ENCODE measurements around the gene APOA1. TPM values are rescaled to one million over a fixed set of nuclear protein-coding genes. Genes with fewer than 3 reads are reported as not detected.
"Not testable (repeated sequence)": the region's sequence is repeated elsewhere in the genome, so short reads cannot be mapped to it uniquely, and the experiment has no call there.

The APOA1 gene
- total RNA-seq, 2 donors from 2014 or later = 91.8 to 120 TPM

GRCh38 chr11:116804001-116804400 is 33.4 kb downstream of the APOA1 start:
- TF ChIP-seq, protein P1, sequence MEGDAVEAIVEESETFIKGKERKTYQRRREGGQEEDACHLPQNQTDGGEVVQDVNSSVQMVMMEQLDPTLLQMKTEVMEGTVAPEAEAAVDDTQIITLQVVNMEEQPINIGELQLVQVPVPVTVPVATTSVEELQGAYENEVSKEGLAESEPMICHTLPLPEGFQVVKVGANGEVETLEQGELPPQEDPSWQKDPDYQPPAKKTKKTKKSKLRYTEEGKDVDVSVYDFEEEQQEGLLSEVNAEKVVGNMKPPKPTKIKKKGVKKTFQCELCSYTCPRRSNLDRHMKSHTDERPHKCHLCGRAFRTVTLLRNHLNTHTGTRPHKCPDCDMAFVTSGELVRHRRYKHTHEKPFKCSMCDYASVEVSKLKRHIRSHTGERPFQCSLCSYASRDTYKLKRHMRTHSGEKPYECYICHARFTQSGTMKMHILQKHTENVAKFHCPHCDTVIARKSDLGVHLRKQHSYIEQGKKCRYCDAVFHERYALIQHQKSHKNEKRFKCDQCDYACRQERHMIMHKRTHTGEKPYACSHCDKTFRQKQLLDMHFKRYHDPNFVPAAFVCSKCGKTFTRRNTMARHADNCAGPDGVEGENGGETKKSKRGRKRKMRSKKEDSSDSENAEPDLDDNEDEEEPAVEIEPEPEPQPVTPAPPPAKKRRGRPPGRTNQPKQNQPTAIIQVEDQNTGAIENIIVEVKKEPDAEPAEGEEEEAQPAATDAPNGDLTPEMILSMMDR (conservative IDR thresholded peaks at IDR 0.05) = no peak
- Histone ChIP-seq H3K9me3 (ENCODE audit: control insufficient read depth, low read length) (no peaks in the 10 kb centered on the region), H3K27me3 (ENCODE audit: control insufficient read depth, insufficient read depth, low read length, poor library complexity, severe bottlenecking) (no peaks in the 10 kb centered on the region), H3K9ac (ENCODE audit: extremely low read depth, low read length, poor library complexity, severe bottlenecking) (no peak overlapping the region), H3K36me3 (ENCODE audit: control insufficient read depth, insufficient read depth, low read length) (no peaks in the 10 kb centered on the region), H3K4me3 (ENCODE audit: low read length) (no peak overlapping the region), H3K27ac (ENCODE audit: low read depth, low read length) (no peak overlapping the region), H3K4me1 (ENCODE audit: control insufficient read depth, insufficient read depth, low read length) (peaks cover 5% of the 10 kb centered on the region)
- no peak for DNase-seq
- Mint-ChIP-seq H3K27me3 (ENCODE audit: insufficient read depth) (peaks cover 11% of the 10 kb centered on the region), H3K27ac (no peak overlapping the region), H3K36me3 (ENCODE audit: low read depth) (no peaks in the 10 kb centered on the region), H3K9me3 (no peaks in the 10 kb centered on the region), H3K4me1 (peaks cover 15% of the 10 kb centered on the region), H3K4me3 (no peak overlapping the region)
- 89 to 93% methylated on average over 3 of the region's 3 CpGs for WGBS, 2 experiments (ENCODE audit: insufficient coverage in 1 of 2, insufficient read length in 1 of 2)

- H3K27ac ChIP-seq (ENCODE audit: low read depth, low read length); H3K4me1 Mint-ChIP-seq; H3K9me3 ChIP-seq (ENCODE audit: control insufficient read depth, low read length); H3K27ac Mint-ChIP-seq; H3K4me3 Mint-ChIP-seq; H3K36me3 Mint-ChIP-seq (ENCODE audit: low read depth); H3K4me3 ChIP-seq (ENCODE audit: low read length); H3K27me3 ChIP-seq (ENCODE audit: control insufficient read depth, insufficient read depth, low read length, poor library complexity, severe bottlenecking); DNase-seq; H3K9ac ChIP-seq (ENCODE audit: extremely low read depth, low read length, poor library complexity, severe bottlenecking); H3K9me3 Mint-ChIP-seq; H3K36me3 ChIP-seq (ENCODE audit: control insufficient read depth, insufficient read depth, low read length); H3K4me1 ChIP-seq (ENCODE audit: control insufficient read depth, insufficient read depth, low read length): not testable (repeated sequence)
- H3K27me3 Mint-ChIP-seq (ENCODE audit: insufficient read depth) = peaks cover 11% of the 10 kb centered on the region
These were observed 35.8 kb downstream of the APOA1 start for GRCh38 chr11:116801662-116802061.

DNA sequence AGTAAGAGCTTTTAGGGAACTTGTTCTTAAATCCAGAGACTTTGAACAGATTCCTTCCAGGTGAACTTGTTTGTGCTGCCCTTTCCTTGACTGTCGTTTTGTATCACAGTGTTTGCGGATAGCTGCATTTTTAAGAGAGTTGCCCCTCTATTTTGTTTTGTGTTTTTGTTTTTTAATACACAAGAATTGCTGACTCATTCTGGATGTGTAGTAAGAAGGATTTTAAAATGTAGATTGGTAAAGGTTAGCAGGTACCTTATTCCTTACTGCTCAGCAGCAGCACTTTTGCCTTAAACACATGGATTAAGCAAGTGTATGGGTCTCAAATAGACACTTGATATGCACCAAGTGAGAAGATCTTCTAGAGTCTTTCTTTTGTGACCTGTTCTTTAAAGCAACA is 36.8 kb downstream of the APOA1 start:
- TF ChIP-seq, protein P1 (conservative IDR thresholded peaks at IDR 0.05) = no peak
- Mint-ChIP-seq H3K27me3 (ENCODE audit: insufficient read depth) (peaks cover 11% of the 10 kb centered on the region), H3K27ac (no peak overlapping the region), H3K9me3 (no peaks in the 10 kb centered on the region), H3K4me1 (no peaks in the 10 kb centered on the region), H3K36me3 (ENCODE audit: low read depth) (no peaks in the 10 kb centered on the region), H3K4me3 (no peak overlapping the region)
- no peaks in the 10 kb centered on the region for H3K9me3 ChIP-seq (ENCODE audit: control insufficient read depth, low read length)
- no peak overlapping the region for H3K9ac ChIP-seq (ENCODE audit: extremely low read depth, low read length, poor library complexity, severe bottlenecking)
- DNase-seq = no peak
- no peak overlapping the region for H3K4me3 ChIP-seq (ENCODE audit: low read length)
- H3K27me3 ChIP-seq (ENCODE audit: control insufficient read depth, insufficient read depth, low read length, poor library complexity, severe bottlenecking) = no peaks in the 10 kb centered on the region
- H3K4me1 ChIP-seq (ENCODE audit: control insufficient read depth, insufficient read depth, low read length) = no peaks in the 10 kb centered on the region
- H3K36me3 ChIP-seq (ENCODE audit: control insufficient read depth, insufficient read depth, low read length) = no peaks in the 10 kb centered on the region
- H3K27ac ChIP-seq (ENCODE audit: low read depth, low read length) = no peak overlapping the region
- WGBS, 2 experiments (ENCODE audit: insufficient coverage in 1 of 2, insufficient read length in 1 of 2) = 75 to 93% methylated on average over 2 of the region's 2 CpGs

DNA sequence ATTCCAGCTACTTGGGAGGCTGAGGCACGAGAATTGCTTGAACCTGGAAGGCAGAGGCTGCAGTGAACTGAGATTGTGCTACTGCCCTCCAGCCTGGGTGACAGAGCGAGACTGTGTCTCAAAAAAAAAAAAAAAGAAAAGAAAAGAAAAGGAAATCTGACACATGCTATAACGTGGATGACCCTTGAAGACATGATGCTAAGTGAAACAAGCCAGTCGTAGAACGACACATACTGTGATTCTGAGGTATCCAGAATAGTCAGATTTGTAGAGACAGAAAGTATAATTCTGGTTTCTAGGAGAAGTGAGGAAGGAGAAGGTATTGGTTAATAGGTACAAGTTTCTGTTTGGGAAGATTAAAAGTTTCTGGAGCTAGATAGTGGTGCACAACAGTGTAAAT is 39.1 kb downstream of the APOA1 start:
- Histone ChIP-seq H3K4me1 (ENCODE audit: control insufficient read depth, insufficient read depth, low read length) (no peaks in the 10 kb centered on the region), H3K9ac (ENCODE audit: extremely low read depth, low read length, poor library complexity, severe bottlenecking) (no peak overlapping the region), H3K27me3 (ENCODE audit: control insufficient read depth, insufficient read depth, low read length, poor library complexity, severe bottlenecking) (no peaks in the 10 kb centered on the region), H3K4me3 (ENCODE audit: low read length) (no peak overlapping the region), H3K36me3 (ENCODE audit: control insufficient read depth, insufficient read depth, low read length) (no peaks in the 10 kb centered on the region), H3K27ac (ENCODE audit: low read depth, low read length) (no peak overlapping the region), H3K9me3 (ENCODE audit: control insufficient read depth, low read length) (no peaks in the 10 kb centered on the region)
- Mint-ChIP-seq H3K27me3 (ENCODE audit: insufficient read depth) (peaks cover 3% of the 10 kb centered on the region), H3K9me3 (no peaks in the 10 kb centered on the region), H3K4me3 (no peak overlapping the region), H3K27ac (no peak overlapping the region), H3K4me1 (no peaks in the 10 kb centered on the region), H3K36me3 (ENCODE audit: low read depth) (no peaks in the 10 kb centered on the region)
- TF ChIP-seq, protein P1 (conservative IDR thresholded peaks at IDR 0.05) = no peak
- 93% methylated on average over 5 of the region's 5 CpGs for WGBS, 2 experiments (ENCODE audit: insufficient coverage in 1 of 2, insufficient read length in 1 of 2)
- no peak for DNase-seq
